Type B pancreatic cell (in vitro differentiated cells): ENCODE measurements around the gene CHAF1B. TPM values are rescaled to one million over a fixed set of nuclear protein-coding genes. Genes with fewer than 3 reads are reported as not detected.

Source experiments
- DNase-seq: peaks from one replicate; pipeline ENCODE4 v3.0.0; 2021; ENCODE audit warnings: mixed read lengths; ENCODE audit not compliant: unreplicated experiment; ENCODE audit errors: extremely low spot score
- H3K27ac Mint-ChIP-seq: 2 replicates; pipeline ENCODE4 v1.8.0; 2021; ENCODE audit warnings: mild to moderate bottlenecking, mixed read lengths
- H3K27me3 Mint-ChIP-seq: 2 replicates; pipeline ENCODE4 v1.8.0; 2021; ENCODE audit warnings: mixed read lengths
- H3K36me3 Mint-ChIP-seq: 2 replicates; pipeline ENCODE4 v1.8.0; 2021; ENCODE audit warnings: mixed read lengths
- H3K4me1 Mint-ChIP-seq: one replicate; pipeline ENCODE4 v1.8.0; 2021; ENCODE audit warnings: mixed read lengths; ENCODE audit not compliant: unreplicated experiment
- H3K4me3 Mint-ChIP-seq: 2 replicates; pipeline ENCODE4 v1.8.0; 2021; ENCODE audit warnings: mild to moderate bottlenecking, mixed read lengths
- H3K9me3 Mint-ChIP-seq: 2 replicates; pipeline ENCODE4 v1.8.0; 2021; ENCODE audit warnings: mixed read lengths
- total RNA-seq: library from RNA; stranded (reverse); gene quantifications from 2 replicates; pipeline ENCODE4 v1.2.1, GENCODE V29; 2021; ENCODE audit warnings: low replicate concordance
- TF ChIP-seq, protein P1 (sequence below): fragments of 200-600 bp; sonication (generic); conservative IDR thresholded peaks from 2 replicates; pipeline ENCODE4 v1.5.0; 2021; ENCODE audit warnings: antibody characterized with exemption, mild to moderate bottlenecking

CHAF1B gene
- total RNA-seq, 1 donor from 2014 or later: 17.1 TPM

DNA sequence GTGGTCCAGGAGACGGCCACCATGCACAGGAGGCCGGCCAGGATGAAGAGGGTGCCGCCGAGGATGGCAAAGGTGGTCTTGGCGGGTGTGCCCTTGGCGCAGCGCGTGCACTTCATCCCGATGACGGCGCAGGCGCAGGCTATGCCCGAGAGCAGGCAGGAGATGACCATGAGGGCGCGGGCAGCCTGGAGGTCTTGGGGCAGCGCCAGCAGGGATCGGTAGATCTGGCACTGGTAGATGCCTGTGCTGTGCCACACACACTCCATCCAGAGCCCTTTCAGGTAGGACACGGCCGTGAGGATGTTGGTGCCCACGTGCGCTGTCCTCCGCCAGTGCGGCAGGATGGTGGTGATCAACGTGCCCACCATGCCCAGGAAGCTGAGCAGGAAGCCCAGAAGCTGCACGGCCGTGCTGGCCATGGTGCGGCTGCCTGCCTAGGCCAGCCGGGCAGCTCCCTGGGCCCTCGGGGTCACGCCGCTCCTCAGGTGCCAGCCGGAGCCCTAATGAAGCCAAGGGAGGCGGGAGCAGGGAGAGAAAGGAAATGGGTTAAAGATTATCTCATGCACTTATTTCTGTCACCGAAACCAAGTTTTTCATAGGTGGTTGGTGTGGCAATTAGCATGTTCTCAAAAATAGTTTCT, 76.2 kb downstream of the CHAF1B start:
- no peak overlapping the region for H3K27ac Mint-ChIP-seq
- no peaks in the 10 kb centered on the region for H3K9me3 Mint-ChIP-seq
- TF ChIP-seq, protein P1, sequence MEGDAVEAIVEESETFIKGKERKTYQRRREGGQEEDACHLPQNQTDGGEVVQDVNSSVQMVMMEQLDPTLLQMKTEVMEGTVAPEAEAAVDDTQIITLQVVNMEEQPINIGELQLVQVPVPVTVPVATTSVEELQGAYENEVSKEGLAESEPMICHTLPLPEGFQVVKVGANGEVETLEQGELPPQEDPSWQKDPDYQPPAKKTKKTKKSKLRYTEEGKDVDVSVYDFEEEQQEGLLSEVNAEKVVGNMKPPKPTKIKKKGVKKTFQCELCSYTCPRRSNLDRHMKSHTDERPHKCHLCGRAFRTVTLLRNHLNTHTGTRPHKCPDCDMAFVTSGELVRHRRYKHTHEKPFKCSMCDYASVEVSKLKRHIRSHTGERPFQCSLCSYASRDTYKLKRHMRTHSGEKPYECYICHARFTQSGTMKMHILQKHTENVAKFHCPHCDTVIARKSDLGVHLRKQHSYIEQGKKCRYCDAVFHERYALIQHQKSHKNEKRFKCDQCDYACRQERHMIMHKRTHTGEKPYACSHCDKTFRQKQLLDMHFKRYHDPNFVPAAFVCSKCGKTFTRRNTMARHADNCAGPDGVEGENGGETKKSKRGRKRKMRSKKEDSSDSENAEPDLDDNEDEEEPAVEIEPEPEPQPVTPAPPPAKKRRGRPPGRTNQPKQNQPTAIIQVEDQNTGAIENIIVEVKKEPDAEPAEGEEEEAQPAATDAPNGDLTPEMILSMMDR: no peak
- peaks cover 12% of the 10 kb centered on the region for H3K27me3 Mint-ChIP-seq
- H3K4me3 Mint-ChIP-seq: no peak overlapping the region
- no peaks in the 10 kb centered on the region for H3K36me3 Mint-ChIP-seq
- DNase-seq: no peak
- peaks cover 8% of the 10 kb centered on the region for H3K4me1 Mint-ChIP-seq

DNA sequence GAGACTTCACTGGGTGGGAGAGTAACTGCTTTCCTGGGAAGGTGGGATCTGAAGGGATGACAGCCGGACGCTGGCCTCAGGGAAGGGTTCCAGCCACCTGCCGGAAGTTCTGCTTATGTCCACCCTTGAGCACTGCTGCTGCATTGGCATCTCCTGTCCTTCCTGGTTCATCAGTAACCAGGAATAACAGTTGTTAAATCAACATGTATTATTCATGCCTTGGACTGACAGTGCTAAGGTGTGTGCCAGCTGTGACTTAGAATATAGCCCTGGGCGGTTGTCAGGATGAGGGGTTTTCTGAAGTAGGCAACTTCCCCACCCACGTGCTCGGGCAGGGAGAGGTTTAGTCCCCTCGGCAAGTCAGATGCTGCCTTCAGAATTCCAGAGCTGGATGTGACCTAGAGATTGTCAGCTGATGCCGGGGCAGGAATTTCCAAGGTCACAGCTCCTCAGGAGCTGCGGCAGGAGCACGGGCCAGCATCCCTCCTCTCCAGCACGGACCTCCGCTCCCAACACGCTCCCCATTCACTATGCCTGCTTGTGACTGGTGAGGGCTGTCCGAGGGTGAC, 76.8 kb downstream of the CHAF1B start:
- no peak for DNase-seq
- H3K27me3 Mint-ChIP-seq: peaks cover 12% of the 10 kb centered on the region
- H3K36me3 Mint-ChIP-seq: no peaks in the 10 kb centered on the region
- peaks cover 8% of the 10 kb centered on the region for H3K4me1 Mint-ChIP-seq
- no peaks in the 10 kb centered on the region for H3K9me3 Mint-ChIP-seq
- no peak overlapping the region for H3K27ac Mint-ChIP-seq
- TF ChIP-seq, protein P1: no peak
- no peak overlapping the region for H3K4me3 Mint-ChIP-seq

DNA sequence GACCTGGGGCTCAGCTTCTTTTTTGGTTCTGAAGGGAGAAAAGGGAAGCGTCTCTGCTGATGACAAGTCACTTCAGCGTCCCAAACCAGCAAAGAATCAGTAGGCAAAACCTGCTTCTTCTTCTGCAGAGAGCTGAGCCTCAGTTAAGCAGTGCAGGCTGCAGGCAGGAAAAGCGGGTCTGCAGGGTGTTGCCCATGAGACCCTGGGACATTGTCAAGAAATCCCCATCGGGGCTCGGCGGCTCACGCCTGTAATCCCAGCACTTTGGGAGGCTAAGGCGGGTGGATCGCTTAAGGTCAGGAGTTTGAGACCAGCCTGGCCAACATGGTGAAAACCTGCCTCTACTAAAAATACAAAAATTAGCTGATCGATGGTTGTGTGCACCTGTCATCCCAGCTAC, 78.0 kb downstream of the CHAF1B start:
- Mint-ChIP-seq H3K27ac (no peak overlapping the region), H3K4me3 (no peak overlapping the region), H3K9me3 (no peaks in the 10 kb centered on the region), H3K4me1 (peaks cover 8% of the 10 kb centered on the region), H3K27me3 (peaks cover 12% of the 10 kb centered on the region), H3K36me3 (no peaks in the 10 kb centered on the region)
- TF ChIP-seq, protein P1: no peak
- no peak for DNase-seq

DNA sequence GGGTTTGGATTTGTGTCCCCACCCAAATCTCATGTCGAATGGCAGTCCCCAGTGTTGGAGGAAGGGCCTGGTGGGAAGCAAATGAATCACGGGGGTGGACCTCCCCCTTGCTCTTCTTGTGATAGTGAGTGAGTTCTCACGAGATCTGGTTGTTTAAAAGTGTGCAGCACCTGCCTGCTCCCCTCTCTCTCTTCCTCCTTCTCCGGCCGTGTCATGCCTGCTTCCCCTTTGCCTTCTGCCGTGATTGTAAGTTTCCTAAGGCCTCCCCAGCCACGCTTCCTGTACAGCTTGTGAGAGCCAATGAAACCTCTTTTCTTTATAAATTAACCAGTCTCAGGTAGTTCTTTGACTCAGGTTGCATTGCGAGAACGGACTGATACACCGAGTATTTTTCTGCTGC, 78.8 kb downstream of the CHAF1B start:
- no peak for DNase-seq
- no peak overlapping the region for H3K4me3 Mint-ChIP-seq

DNA sequence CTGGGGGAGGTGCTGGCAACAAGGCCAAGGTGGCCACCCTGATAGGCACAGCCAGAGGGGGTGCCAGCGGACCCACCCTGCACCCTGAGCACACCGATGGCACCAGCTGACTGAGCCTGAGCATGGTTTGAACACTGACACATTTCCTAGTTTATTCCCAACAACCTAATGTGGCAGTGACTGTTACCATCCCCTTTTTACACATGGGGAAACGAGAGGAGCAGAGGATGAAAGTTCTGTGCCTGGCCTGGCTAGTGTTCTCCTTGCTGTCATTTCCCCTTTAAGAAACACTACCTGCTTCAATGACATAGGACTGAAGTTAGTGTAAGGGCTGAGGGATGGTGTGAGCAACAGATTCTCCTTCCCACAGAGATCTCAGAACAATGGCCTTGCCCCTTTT, 79.4 kb downstream of the CHAF1B start:
- TF ChIP-seq, protein P1: no peak
- Mint-ChIP-seq H3K9me3 (no peaks in the 10 kb centered on the region), H3K4me1 (peaks cover 8% of the 10 kb centered on the region), H3K27me3 (peaks cover 12% of the 10 kb centered on the region), H3K27ac (no peak overlapping the region), H3K36me3 (no peaks in the 10 kb centered on the region), H3K4me3 (no peak overlapping the region)
- DNase-seq: no peak

More for the DNA sequence above, 78.8 kb downstream of the CHAF1B start:
- TF ChIP-seq, protein P1: no peak
- Mint-ChIP-seq H3K27ac (no peak overlapping the region), H3K9me3 (no peaks in the 10 kb centered on the region), H3K27me3 (peaks cover 12% of the 10 kb centered on the region), H3K4me1 (peaks cover 8% of the 10 kb centered on the region), H3K36me3 (no peaks in the 10 kb centered on the region)
